ENCODE results near the gene GSTA2.
"Not testable (repeated sequence)": the region's sequence is repeated elsewhere in the genome, so short reads cannot be mapped to it uniquely, and the experiment has no call there.

The GSTA2 gene

DNA sequence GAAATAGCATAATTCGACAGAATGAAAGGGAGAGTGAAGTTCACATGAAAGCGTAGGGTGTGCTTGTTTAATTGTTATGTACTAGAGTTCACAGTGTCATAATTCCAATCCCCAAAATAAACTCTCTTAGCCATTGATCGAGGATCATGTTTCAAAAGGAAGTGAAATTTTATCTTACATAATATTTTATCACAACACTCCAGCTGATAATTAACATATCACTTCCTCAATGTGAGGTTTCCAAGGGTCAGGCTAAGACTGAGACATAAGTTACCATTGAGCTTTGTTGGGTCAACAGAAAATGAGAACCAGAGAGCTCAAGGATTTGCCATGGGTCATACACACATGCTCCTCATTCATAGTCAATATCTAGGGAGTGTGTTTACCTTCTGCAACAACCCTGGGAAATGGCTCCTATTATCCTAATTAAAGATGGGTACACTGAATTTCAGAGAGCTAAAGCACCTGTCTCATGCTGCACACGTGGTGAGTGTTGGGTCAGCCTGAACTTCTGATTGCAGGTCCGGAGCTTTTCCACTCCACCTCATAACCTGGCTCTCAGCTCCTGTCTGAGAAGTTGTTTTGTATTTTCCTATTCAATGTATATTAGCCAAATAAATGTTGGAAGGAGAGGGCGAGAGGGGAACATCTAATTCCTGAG is 3.0 kb downstream of the GSTA2 start:
- DNase-seq = no peak

DNA sequence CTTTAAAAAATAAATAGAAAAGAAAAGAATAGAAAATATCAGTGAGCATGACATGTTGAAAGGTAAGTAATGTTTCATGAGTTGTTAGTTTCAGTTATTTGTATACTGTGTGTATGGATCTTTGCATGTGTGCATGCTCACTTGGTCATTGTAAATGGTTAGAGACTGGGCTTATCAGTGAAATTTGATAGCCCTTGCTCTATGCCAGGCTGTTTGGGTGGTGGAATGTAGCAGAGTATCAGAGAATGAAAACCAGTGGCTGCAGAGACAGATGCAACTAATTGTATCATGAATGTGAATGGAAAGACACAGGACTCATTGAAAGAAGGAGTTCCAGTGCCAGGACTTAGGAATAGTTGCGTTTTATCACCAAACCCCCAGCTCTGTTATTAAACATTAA is 4.2 kb downstream of the GSTA2 start:
- no peak for DNase-seq

DNA sequence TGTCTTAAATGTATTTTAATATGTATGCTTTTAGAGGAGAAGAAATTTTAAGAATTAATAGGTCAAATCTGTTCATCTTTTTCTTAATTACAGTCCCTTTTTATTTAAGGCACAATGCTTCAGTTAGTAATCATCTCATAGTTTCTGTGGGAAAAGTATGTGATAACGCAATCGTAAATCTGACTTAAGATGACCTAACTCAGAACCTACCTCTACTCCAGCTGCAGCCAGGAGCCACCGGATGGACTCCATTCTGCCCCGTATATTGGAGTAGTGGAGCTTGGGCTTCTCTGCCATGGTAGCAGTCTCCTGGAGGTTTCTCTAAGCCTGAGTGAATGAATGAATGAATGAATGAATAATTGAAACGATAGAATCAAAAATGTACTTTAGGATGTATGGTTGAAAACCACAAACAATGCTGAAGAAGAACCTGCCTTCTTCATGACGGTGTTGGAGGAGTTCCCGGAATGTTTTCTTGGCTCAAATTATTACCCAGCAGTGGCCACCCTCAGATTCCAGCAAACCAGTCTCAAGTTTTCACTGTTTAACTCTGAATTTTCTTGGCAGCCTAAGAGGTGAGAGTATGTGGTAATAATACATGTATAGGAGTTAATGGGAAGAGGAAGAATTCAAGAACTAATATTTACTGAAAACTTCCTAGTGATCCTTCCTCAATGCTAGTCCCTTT is 5.5 kb downstream of the GSTA2 start:
- DNase-seq = peak in 1 of 58 donors; percentile 3

DNA sequence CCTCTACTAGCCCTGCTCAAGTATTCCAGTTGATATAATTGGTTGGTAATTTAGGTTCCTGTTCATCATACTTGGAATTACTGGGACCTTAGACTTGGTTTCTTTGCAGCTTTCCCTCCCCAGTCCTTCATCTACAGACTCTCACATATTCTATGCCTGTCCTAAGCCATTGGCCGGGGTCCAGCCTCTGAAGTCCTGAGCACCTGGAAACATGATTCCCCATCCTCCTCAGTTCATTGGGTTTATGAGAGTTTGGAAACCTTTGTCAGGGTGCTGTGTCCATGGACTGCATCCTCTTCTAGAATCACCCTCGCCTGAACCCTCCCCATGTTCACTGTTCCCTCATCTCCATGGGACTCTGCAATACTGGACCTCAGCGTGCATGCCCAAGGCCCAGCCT is 8.8 kb downstream of the GSTA2 start:
- DNase-seq = no peak

DNA sequence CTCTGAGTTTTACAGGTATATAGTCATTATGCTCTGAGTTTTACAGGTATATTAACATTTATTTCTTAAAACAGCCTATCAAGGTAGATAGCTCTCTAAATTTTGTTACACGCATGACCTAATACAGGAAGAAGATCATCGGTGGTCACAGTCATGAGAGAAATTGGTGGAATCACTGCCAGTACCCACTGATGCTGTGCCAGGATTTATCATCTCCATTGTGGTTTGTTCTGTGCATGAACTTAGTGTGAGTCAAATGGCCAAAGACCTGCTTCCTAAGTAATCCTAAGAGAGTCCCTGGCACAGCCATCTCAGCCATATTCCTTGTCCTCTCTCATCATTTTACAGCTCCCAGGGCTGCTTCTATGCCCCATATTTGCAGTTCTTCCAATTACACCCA is 10.1 kb downstream of the GSTA2 start:
- DNase-seq = not testable (repeated sequence)

DNA sequence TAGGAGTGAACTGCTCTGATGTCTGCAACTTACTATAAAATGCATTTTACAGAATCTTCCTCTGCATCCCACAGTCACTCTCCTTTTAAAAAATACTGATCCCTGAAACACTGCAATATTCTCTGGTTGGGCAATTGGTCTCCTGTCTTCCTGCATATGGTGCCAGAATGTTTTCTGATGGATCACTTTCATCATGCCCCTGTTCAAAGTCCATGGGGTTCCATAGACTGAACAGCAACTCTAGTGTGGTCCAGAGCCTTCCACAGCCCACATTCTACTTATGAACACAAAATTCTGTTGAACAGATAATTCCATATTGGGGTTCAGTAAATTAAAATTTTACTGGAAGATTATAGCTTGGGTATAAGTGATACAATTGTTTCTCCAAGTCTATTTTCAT is 11.0 kb downstream of the GSTA2 start:
- no peak for DNase-seq

DNA sequence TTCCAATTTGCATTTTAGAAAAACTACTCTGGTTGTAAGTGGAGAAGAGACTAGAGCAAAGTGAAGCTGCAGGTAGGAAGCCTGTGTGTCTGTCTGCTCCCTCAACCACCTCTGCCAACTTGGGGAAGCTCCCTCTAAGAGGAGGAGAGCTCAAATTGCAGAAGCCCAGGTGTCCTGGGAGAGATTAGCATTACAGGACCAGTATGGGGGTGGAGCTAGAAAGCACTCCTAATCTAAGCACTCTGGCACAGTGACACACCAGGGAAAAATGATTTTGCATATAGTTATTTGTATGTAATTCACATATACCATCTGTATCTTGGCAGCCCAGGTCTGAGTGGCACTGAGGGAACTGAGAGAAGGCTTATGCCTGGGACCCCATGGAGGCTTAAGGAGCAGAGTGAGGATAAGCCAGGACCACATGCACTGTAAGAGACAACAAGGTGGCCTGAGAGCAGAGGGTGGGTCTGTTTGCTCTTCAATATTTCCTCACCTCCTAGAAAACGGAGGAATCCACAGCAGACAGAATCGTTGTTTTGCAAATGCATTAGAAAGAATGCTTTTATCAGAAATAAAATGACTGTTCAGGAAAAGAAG is 13.6 kb downstream of the GSTA2 start:
- no peak for DNase-seq

DNA sequence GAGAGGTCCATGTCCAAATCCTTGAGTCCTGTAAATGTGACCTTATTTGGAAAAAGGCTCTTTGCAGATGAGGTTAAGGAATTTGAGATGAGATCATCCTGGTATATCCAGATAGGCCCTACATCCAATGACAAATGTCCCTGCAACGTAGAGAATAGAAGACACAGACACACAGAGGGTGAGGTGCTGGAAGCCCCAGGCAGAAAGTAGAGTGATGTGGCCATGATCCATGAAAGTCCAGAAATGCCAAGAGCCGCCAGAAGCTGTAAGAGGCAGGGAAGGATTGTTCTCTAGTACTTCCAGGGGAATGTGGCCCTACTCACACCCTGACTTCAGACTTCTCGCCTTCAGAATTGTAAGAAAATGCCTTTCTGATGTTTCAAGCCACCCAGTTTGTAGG is 16.0 kb downstream of the GSTA2 start:
- not testable (repeated sequence) for DNase-seq

DNA sequence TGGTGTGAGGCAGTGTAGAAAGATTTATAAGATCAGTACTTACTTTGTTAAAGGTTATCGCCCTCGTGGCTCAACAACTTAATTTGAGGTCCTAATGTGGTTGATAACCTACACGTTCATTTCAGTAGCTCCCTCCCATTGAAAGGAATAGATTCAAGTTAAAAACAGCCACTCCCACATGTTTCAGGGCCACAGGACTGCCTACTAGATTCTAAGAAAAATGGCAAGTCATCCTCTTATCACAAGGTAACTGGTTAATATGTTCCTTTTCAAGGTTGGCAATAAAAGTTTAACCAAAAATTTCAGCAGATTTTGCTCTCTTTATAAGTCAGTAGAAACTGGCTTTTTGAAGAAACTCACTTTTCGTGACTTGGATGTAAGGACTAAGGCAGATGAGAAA is 17.1 kb downstream of the GSTA2 start:
- DNase-seq = no peak

DNA sequence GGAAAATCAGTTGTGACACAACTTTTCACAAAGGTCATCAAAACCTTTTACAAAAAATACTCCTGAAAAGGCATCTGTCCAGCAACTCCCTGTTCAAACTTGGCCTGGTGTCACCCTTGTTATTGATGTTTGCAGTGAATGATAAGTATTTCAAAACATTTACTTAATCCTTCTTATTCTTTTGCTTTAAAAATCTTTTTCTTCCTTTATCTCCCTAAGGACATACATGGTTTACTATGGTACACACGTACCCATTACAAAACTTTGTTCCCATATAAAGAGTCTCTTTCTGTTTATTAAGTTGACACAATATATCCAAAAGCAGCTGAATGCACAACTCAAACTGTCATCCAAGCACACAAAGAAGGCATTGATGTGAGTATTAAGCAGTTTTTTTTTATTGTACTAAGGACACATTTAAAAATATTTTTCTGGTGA is 17.5 kb downstream of the GSTA2 start:
- no peak for DNase-seq

DNA sequence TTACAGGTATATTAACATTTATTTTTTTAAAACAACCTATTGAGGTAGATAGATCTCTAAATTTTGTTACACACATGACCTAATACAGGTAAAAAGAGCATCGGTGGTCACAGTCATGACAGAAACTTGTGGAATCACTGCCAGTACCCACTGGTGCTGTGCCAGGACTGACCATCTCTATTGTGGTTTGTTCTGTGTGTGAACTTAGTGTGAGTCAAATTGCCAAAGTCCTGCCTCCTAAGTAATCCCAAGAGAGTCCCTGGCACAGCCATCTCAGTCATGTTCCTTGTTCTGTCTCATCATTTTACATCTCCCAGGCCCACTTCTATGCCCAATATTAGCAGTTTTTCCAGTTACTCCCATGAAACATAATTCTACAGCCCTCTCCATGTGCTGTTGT is 21.4 kb downstream of the GSTA2 start:
- no peak for DNase-seq

DNA sequence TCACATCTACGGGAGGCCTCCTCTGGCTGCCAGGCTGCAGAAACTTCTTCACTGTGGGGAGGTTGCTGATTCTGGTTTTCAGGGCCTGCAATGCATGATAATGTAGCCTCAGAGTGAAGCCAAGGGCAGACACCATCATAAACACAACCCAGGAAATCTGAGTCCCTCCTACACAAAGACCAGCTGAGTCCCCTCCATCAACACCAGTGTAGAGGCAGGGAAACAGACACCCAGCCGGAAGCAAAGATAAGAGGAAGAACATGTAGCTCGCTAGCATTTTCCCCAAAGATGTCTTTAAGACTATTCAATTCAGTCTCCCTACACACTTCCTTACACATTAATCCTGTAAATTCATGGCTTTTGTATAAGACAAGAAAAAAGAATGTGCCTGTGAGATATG is 23.6 kb downstream of the GSTA2 start:
- DNase-seq = no peak

DNA sequence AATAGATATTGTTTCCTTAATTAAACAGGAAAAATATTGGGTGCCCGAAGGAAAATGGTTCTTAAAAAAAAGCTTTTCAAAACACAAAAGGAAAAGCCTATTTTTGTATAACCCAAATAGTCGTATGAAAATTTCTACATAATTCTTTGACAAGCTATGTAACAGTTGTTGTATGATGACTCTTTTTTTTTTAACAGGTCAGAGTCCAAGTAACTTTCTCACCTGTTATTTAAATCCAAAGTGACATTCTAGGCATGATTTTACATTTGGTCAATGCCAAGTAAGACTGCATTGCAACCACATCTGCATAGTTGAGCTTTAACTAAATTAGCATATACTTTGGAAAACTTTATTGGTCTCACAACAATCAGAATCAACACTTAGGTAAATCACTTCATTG is 24.1 kb downstream of the GSTA2 start:
- no peak for DNase-seq

DNA sequence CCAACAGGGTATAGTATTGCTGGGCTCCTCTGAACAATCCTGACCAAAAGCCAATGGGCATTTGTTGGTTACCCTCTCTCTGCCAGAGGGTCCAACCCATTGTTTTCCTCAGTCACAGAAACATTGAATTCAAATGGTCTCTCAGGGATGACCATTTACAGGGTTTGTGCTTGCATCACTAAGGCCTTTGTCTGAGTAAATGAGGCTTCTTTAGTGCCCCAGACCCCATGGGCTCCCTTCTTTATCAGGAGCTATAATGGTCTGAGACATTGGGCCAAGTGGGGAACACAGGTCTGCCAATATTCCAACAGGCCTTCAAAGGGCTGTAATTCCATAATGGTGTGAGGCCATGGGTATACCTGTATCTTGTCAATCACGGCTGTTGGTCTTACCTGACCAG is 27.1 kb downstream of the GSTA2 start:
- no peak for DNase-seq

DNA sequence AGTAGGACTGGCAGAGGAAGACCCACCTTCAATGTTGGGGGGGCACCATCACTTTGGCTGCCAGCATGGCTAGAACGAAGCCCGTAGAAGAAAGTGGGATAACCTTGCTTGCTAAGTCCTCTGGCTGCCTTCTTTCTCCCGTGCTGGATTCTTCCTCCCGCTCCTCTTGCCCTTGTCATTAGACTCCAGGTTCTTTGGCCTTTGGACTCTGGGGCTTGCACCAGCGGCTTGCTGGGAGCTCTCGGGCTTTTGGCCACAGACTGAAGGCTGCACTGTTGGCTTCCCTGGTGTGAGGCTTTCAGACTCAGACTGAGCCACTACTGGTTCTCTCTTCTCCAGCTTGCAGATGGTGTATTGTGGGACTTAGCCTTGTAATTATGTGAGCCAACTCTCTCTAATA is 28.2 kb downstream of the GSTA2 start:
- no peak for DNase-seq

DNA sequence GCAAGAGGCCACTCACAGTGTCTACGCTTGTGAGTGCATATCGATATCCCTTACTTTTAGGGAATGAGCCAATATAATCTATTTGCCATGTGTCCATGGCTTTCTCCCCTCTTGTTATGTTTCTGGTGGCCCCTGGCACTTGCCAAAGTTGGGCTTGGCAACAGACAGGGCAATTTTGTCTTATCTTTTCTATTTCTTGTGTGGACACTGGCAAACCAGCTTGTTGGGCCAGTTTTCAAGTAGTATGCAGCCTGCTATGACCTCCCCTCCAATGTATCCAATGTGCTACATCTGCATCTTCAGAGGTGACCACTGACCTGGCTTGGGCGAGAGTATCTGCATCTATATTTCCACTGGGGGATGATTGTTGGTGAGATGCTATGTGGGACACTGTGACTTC is 29.2 kb downstream of the GSTA2 start:
- DNase-seq = no peak

DNA sequence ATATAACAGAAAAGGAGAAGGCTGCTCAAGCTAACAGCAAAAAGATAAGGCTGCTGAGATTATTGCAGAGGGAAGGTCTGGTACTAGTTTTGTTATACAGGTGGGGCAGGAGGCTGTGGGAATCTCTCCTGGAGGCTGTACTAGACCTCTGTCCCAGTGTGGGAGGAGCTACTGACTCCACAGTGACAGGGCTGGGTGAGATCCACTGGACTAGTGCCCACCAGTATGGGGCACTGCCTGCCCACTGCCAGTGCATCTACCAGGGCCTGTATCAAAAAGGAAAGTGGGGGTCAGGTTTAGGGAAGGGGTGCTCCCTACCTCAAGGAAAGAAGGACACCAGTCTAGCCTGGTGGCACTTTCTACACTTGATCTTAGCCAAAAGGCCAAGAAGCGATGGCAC is 30.1 kb downstream of the GSTA2 start:
- DNase-seq = no peak

DNA sequence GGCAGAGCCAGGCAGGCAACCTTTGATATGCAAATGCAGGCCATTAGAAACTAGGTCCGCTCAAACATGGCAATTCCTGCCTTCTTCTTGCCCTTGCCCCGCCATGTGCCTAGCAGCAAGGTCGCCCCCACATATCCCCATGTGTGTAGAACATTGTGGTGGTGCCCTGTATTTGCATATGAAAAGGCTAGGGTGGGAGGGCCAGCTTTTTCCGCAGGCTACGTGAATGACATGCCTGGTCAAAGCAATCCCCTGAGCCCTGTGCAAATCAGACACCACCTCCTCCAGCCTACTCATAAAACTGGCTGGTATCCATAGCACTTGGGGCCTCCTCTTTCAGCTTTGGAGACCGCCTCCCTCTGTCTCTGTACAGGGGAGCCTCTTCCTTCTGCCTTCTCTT is 31.6 kb downstream of the GSTA2 start:
- DNase-seq = no peak

DNA sequence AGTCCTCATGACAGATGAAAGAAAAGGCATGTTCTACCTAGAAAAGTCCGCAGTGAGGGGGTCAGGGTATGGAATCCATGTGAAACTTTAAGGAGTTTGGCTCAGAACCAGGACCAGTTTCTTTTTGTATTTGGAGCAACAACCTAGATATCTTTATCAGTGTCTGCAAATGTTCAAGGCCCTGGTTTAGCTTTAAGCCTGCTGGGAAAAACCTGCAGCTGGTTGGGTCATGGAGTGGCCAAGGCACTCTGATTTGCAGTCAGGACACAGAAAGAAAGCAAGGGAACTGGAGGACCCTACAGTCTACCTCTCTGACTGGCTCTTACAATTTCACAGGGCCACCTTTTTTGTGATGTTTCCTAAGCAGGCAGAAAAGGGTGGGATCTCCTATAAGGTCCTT is 33.7 kb downstream of the GSTA2 start:
- no peak for DNase-seq

DNA sequence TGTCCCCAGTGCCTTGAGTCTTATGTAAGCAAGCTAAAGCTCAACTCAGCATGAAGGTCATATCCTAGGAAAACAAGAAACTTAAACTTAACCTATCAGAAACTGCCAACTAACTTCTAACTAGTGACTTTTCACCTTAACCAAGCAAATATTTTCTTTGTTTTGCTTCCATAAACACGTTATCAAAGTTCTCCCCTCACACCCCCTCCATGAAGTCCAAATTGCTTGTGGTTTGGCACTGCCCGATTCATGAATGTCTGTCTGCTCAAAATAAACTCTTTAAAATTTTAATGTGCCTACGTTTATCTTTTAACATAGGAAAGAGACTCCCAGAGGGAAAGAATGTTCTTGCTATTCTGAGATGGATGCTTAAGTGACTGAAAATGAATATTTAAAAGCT is 34.9 kb downstream of the GSTA2 start:
- no peak for DNase-seq

DNA sequence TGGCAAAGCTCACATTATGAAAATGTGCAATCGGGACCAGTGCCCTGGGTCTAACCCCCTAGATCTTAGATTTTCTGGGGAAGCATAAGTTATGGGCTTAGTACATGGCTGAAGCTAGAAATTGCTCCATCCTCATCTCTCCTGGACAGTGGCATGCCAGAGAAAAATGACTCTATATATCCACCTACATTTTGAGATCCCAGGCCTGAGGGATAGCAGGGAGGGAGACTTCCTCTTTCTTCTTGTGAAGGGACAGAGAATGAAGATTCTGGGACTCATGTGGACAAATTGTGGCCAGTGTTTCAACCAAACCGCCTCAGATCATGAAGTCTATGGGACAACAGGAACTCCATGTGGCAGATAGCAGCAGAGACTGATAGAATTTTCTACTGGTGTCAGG is 35.4 kb downstream of the GSTA2 start:
- no peak for DNase-seq

DNA sequence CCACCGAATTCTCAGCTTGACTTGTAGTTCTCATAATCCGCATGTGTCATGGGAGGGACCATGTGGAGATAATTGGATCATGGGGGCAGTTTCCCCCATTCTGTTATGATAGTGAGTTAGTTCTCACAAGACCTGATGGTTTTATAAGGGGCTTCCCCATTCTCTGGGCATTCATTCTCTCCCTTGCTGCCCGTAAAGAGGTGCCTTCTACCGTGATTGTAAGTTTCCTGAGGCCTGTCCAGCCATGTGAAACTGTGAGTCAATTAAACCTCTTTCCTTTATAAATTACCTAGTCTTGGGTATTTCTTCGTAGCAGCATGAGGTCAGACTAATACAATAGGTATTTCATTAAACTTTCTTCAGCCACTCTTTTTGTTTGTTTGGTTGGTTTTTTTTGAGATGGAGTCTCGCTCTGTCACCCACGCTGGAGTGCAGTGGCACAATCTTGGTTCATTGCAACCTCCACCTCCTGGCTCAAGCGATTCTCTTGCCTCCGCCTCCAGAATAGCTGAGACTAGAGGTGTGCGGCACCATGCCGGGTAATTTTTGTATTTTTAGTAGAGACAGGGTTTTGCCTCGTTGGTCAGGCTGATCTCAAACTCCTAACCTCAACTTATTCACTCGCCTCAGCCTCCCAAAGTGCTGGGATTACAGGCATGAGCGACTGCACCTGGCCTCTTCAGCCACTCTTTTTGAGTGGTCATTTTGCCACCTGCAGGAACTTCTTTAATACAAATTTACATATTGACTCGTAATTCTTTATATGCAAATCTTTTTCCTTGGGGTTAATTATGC is 36.3 kb downstream of the GSTA2 start:
- no peak for DNase-seq

All from anterior cingulate cortex (tissue), 58 donors.